Measurements from ENCODE around the gene PLOD2.

DNA sequence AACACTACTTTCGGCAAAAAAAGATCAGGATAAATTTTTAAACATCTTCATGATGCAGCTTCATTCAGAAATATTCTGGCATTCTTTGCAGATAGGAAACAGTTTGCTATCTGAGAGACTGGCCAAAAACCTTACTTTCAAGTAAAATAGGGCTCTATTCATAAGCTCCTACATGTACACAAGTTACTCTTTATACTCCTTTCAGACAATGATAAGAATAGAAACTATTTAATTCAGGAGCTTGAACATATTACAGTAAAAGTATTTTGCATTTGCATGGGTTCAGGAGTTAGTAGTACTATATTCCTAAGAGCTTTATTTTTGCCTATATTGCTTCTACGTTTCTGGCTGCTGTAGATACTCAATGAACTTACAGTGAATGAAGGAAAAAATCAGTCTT, 70.5 kb downstream of the PLOD2 start:
- TF ChIP-seq, protein P1, sequence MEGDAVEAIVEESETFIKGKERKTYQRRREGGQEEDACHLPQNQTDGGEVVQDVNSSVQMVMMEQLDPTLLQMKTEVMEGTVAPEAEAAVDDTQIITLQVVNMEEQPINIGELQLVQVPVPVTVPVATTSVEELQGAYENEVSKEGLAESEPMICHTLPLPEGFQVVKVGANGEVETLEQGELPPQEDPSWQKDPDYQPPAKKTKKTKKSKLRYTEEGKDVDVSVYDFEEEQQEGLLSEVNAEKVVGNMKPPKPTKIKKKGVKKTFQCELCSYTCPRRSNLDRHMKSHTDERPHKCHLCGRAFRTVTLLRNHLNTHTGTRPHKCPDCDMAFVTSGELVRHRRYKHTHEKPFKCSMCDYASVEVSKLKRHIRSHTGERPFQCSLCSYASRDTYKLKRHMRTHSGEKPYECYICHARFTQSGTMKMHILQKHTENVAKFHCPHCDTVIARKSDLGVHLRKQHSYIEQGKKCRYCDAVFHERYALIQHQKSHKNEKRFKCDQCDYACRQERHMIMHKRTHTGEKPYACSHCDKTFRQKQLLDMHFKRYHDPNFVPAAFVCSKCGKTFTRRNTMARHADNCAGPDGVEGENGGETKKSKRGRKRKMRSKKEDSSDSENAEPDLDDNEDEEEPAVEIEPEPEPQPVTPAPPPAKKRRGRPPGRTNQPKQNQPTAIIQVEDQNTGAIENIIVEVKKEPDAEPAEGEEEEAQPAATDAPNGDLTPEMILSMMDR (IDR thresholded peaks at IDR 0.05), result no peak
- TF ChIP-seq EZH2 (IDR thresholded peaks at IDR 0.05; ENCODE audit: borderline replicate concordance, insufficient read depth, low read depth, low read length, poor library complexity, severe bottlenecking), result no peak
